Gastroesophageal sphincter (tissue), 4 donors: ENCODE results near the gene C3orf18. TPM values are rescaled to one million over a fixed set of nuclear protein-coding genes. Genes with fewer than 3 reads are reported as not detected.

ENCODE experiments used
- ATAC-seq: fragments of 150-250 bp; one replicate; pipeline ENCODE4 v1.9.1; 2016; ENCODE audit warnings: mild to moderate bottlenecking, moderate library complexity
- H3K27ac ChIP-seq, 4 donors: fragments of 200-600 bp; sonication (generic) in 3 of 4; 1 replicate in 3 of 4; 2 replicates in 1 of 4; pipeline ENCODE4 v1.5.1; 2016 to 2019
- H3K27me3 ChIP-seq: fragments of 200-600 bp; sonication (generic); one replicate; pipeline ENCODE4 v1.5.1; 2019
- H3K36me3 ChIP-seq, 2 donors: fragments of 200-600 bp; sonication (generic); one replicate each; pipeline ENCODE4 v1.5.1; 2019; ENCODE audit warnings: control low read depth in 1 of 2
- H3K4me1 ChIP-seq, 3 donors: fragments of 200-600 bp; sonication (generic); 1 replicate in 2 of 3; 2 replicates in 1 of 3; pipeline ENCODE4 v1.5.1; 2016 to 2019; ENCODE audit warnings: control low read depth in 2 of 3
- H3K4me3 ChIP-seq, 2 donors: fragments of 200-600 bp; sonication (generic); one replicate each; pipeline ENCODE4 v1.5.1; 2019; ENCODE audit warnings: mild to moderate bottlenecking in 1 of 2, moderate library complexity in 1 of 2
- H3K9me3 ChIP-seq, 3 donors: fragments of 200-600 bp; sonication (generic); one replicate each; pipeline ENCODE4 v1.5.1; 2017 to 2019; ENCODE audit warnings: control low read depth in 2 of 3
- EP300 ChIP-seq: sonication (generic); formaldehyde crosslinking; IDR thresholded peaks from one replicate; pipeline ENCODE4 v1.6.1; 2017; ENCODE audit warnings: antibody characterized with exemption, mild to moderate bottlenecking
- POLR2A ChIP-seq, 2 donors: fragments of 450-650 bp; IDR thresholded peaks; one replicate each; pipeline ENCODE4 v1.6.1; 2017; ENCODE audit warnings: antibody characterized with exemption in 2 of 2, mild to moderate bottlenecking in 2 of 2, moderate library complexity in 1 of 2
- POLR2AphosphoS5 ChIP-seq: sonication (generic); formaldehyde crosslinking; IDR thresholded peaks from one replicate; pipeline ENCODE4 v1.6.1; 2017; ENCODE audit warnings: antibody characterized with exemption
- WGBS, 2 donors: methylation state at CpG; one replicate each; pipeline ENCODE4 v1.1.5; 2018; ENCODE audit warnings: low coverage in 1 of 2; 5-methylcytosine and 5-hydroxymethylcytosine counted together
- total RNA-seq, 4 donors: library from RNA; depleted of rRNA; stranded (reverse); fragments of >200 nt; gene quantifications; one replicate each; pipeline ENCODE4 v1.1.0, GENCODE V29; 2016
- TF ChIP-seq, protein P1 (sequence below), 4 experiments: fragments of 200-600 bp in 2 of 4; fragments of 450-650 bp in 2 of 4; sonication (generic) in 1 of 4; IDR thresholded peaks; one replicate each; pipeline ENCODE4 v1.5.1; 2017 to 2019; ENCODE audit warnings: antibody characterized with exemption in 4 of 4, mild to moderate bottlenecking in 2 of 4, moderate library complexity in 2 of 4

The C3orf18 gene
- total RNA-seq, 4 donors from 2014 or later = 9.7 to 42.8 (median 25.3) TPM

DNA sequence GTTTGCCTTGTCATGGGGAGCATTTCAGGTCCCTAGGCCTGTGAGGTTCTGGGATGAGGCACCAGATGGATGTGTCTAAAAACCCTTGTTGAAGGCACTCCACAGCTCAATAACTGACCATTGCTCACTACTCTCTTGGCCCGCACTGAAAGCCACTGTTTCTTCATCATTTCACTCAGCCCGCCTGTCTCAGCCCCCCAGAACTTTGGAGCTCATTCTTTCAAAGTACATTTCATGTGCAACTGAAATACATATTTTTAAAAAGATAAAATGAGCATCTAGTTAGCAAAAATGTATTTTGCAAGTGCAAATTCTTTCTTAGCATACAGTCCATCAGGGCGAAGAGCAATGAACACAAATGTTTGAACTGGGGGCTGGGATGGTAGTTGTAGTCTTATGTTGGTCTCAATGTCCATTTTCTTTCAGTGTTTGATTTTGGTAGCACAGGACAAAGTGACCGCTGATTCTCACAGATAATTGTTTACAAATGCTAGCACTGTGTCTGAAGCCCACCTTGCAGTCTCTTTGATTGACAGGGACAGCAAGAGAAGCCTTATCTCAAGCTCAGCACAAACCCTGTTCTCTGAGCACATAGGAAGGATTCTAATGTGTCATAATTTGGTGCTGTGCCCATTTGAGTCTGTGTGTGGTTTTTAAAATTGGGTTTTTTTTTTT is 21.3 kb upstream of the C3orf18 start:
- Histone ChIP-seq H3K27ac (no peak overlapping the region), H3K36me3 (peaks cover 0 to 5% of the 10 kb centered on the region in 2 donors), H3K27me3 (no peaks in the 10 kb centered on the region), H3K9me3 (no peaks in the 10 kb centered on the region), H3K4me3 (no peak overlapping the region), H3K4me1 (peaks cover 0 to 42% (median 15%) of the 10 kb centered on the region in 3 donors)
- TF ChIP-seq, protein P1, sequence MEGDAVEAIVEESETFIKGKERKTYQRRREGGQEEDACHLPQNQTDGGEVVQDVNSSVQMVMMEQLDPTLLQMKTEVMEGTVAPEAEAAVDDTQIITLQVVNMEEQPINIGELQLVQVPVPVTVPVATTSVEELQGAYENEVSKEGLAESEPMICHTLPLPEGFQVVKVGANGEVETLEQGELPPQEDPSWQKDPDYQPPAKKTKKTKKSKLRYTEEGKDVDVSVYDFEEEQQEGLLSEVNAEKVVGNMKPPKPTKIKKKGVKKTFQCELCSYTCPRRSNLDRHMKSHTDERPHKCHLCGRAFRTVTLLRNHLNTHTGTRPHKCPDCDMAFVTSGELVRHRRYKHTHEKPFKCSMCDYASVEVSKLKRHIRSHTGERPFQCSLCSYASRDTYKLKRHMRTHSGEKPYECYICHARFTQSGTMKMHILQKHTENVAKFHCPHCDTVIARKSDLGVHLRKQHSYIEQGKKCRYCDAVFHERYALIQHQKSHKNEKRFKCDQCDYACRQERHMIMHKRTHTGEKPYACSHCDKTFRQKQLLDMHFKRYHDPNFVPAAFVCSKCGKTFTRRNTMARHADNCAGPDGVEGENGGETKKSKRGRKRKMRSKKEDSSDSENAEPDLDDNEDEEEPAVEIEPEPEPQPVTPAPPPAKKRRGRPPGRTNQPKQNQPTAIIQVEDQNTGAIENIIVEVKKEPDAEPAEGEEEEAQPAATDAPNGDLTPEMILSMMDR (IDR thresholded peaks at IDR 0.05) = no peak
- TF ChIP-seq EP300 = no peak
- no peak for TF ChIP-seq POLR2A (IDR thresholded peaks at IDR 0.05)
- TF ChIP-seq POLR2AphosphoS5 = no peak
- no peak for ATAC-seq
- WGBS, 2 donors = 74 to 88% methylated on average over 4 of the region's 4 CpGs

DNA sequence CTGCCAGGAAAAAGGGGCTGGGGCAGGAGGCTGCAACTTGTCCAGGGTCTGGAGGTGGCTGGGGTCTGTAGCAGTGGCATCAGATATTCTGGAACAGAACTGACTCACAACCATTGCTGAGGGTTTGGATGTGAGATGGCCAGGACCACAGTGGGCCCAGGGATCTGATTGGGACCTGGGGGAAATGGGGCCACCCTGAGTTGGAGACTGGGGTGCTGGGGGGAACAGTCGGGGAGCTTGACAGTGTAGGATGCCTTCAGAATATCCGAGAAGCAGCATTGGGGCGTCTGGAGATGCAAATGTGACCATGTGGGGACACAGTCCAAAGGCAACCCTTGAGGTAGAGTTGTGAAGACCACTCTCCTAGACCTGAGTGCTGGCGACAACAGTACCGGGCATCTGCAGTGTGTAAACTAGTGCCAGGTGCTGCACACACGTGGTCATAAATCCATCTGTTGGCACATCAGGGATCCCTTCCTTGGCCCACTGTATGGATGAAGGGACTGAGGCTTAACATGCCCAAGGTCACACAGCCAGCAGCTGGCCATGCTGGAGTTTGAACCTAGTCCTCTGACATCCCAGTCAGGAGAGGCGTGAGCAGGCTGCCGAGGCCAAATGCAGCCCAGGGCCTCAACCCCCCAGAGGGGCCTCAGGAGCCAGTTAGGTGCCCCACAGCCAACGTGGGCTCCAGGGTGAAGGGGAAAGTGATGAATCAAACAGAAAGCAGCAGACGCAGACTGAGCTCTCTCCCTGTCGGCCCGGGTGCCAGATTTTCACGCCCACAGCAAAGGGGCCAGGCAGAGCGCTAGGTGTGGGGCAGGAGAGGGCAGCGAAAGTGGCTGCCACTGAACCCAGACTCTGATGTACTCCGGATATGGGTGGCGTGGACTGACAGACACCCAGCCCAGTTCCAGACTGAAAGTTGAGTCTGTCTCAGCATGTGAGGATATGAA is 20.5 kb upstream of the C3orf18 start:
- Histone ChIP-seq H3K9me3 (no peaks in the 10 kb centered on the region), H3K27ac (no peak overlapping the region), H3K4me1 (peaks cover 0 to 43% (median 15%) of the 10 kb centered on the region in 3 donors), H3K4me3 (no peak overlapping the region), H3K27me3 (no peaks in the 10 kb centered on the region), H3K36me3 (peaks cover 0 to 13% of the 10 kb centered on the region in 2 donors)
- 53 to 74% methylated on average over 4 to 6 of the region's 17 CpGs for WGBS, 2 donors
- ATAC-seq = no peak
- TF ChIP-seq, protein P1 (IDR thresholded peaks at IDR 0.05) = no peak
- TF ChIP-seq POLR2A (IDR thresholded peaks at IDR 0.05) (no peak), POLR2AphosphoS5 (no peak), EP300 (no peak)

DNA sequence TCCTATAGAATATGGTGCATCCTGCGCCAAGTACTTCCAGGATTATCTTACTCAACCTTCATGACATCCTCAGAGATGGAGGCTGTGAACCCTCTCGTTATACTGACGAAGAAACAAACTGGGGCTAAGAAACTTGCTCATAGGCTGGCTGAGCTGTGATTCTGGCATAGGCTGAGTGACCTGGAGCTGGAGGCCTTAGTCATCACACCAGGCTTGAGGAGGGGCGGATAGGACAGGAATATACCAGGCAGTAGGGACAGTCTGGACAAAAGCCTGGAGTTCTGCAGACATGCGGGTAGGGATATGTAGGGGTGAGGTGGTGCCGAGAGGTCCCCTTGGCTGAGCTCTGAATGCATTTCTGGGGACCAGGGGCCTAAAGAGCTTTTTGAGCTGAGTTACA is 19.8 kb upstream of the C3orf18 start:
- 94% methylated on average over 2 of the region's 6 CpGs; no CpG with 5 or more reads in 1 of the 2 donors for WGBS, 2 donors
- no peak for ATAC-seq

DNA sequence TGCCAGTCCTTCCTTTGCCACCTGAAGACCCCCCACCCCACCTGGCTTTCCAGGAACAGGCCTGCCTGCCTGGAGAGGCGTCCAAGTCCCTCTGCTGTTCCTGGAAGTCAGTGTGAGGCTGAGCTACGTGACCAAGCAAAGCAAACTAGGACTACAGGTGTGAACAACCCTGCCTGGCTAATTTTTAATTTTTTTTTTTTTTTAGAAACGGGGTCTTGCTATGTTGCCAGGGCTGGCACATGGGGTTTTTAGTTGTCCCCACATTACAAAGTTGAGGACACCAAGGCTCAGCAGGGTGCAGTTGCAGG is 19.2 kb upstream of the C3orf18 start:
- Histone ChIP-seq H3K4me3 (no peak overlapping the region), H3K36me3 (peaks cover 0 to 26% of the 10 kb centered on the region in 2 donors), H3K27me3 (no peaks in the 10 kb centered on the region), H3K4me1 (peaks cover 0 to 30% (median 10%) of the 10 kb centered on the region in 3 donors), H3K27ac (no peak overlapping the region), H3K9me3 (no peaks in the 10 kb centered on the region)
- ATAC-seq = no peak
- 80% methylated on average over 1 of the region's 3 CpGs; no CpG with 5 or more reads in 1 of the 2 donors for WGBS, 2 donors
- TF ChIP-seq POLR2AphosphoS5 = no peak
- TF ChIP-seq, protein P1 (IDR thresholded peaks at IDR 0.05) = no peak
- no peak for TF ChIP-seq POLR2A (IDR thresholded peaks at IDR 0.05)
- no peak for TF ChIP-seq EP300

More for the DNA sequence above, 19.8 kb upstream of the C3orf18 start:
- H3K4me1 ChIP-seq = peaks cover 0 to 36% (median 10%) of the 10 kb centered on the region in 3 donors
- H3K36me3 ChIP-seq = peaks cover 0 to 20% of the 10 kb centered on the region in 2 donors
- H3K4me3 ChIP-seq = no peak overlapping the region
- H3K9me3 ChIP-seq = no peaks in the 10 kb centered on the region
- H3K27me3 ChIP-seq = no peaks in the 10 kb centered on the region
- no peak for TF ChIP-seq EP300
- TF ChIP-seq POLR2AphosphoS5 = no peak
- no peak for TF ChIP-seq POLR2A (IDR thresholded peaks at IDR 0.05)
- TF ChIP-seq, protein P1 (IDR thresholded peaks at IDR 0.05) = no peak
- no peak overlapping the region for H3K27ac ChIP-seq
